Colonic mucosa (tissue), 4 donors: Measurements from ENCODE around the gene MTNR1A. TPM values are rescaled to one million over a fixed set of nuclear protein-coding genes. Genes with fewer than 3 reads are reported as not detected.

Source experiments
- DNase-seq: peaks from one replicate; pipeline ENCODE4 v3.0.0-alpha.2; 2020
- H3K27ac ChIP-seq: fragments of 200-600 bp; one replicate; pipeline ENCODE4 v1.8.0; 2021
- H3K27me3 ChIP-seq: fragments of 200-600 bp; one replicate; pipeline ENCODE4 v1.8.0; 2021
- H3K36me3 ChIP-seq: fragments of 200-600 bp; one replicate; pipeline ENCODE4 v1.8.0; 2021
- H3K4me1 ChIP-seq: fragments of 200-600 bp; one replicate; pipeline ENCODE4 v1.8.0; 2021; ENCODE audit warnings: mild to moderate bottlenecking
- H3K4me3 ChIP-seq: fragments of 200-600 bp; one replicate; pipeline ENCODE4 v1.8.0; 2021
- H3K9ac ChIP-seq, 2 donors: one replicate each; pipeline ENCODE4 v1.7.0; 2013; ENCODE audit warnings: control low read depth in 2 of 2, low read depth in 2 of 2, low read length in 2 of 2
- H3K9me3 ChIP-seq: fragments of 200-600 bp; one replicate; pipeline ENCODE4 v1.8.0; 2021
- intact Hi-C: fragments of 100-400 bp; cut with DNase I; formaldehyde crosslinking; loops from one replicate; pipeline ENCODE4 v1.14.1; 2022
- total RNA-seq, 2 donors: library from RNA; stranded (reverse); fragmentation: NEBNext Ultra II Directional in 1 of 2; extraction: Animal tissue kit (Norgen Biotek cat#: 25700) in 1 of 2; gene quantifications; one replicate each; pipeline ENCODE4 v1.2.1, GENCODE V29; 2021
- TF ChIP-seq, protein P1 (sequence below): fragments of 200-600 bp; IDR thresholded peaks from one replicate; pipeline ENCODE4 v1.8.0; 2022; ENCODE audit warnings: antibody characterized with exemption, mild to moderate bottlenecking
- donor health status: healthy.
- donor health status: DM: no; HTN: no; CAD: no.
- donor health status: DM: no; HTN: no; CAD: no.

The MTNR1A gene
- total RNA-seq, 2 donors from 2014 or later, result 1.3 to 3.9 TPM

GRCh38 chr4:186596850-186597390, 41.6 kb upstream of the MTNR1A start:
- Histone ChIP-seq H3K27me3 (no peaks in the 10 kb centered on the region), H3K4me1 (no peaks in the 10 kb centered on the region), H3K36me3 (peaks cover 14% of the 10 kb centered on the region), H3K9ac (no peak overlapping the region), H3K4me3 (no peak overlapping the region), H3K27ac (no peak overlapping the region), H3K9me3 (no peaks in the 10 kb centered on the region)
- no peak for DNase-seq
- TF ChIP-seq, protein P1, sequence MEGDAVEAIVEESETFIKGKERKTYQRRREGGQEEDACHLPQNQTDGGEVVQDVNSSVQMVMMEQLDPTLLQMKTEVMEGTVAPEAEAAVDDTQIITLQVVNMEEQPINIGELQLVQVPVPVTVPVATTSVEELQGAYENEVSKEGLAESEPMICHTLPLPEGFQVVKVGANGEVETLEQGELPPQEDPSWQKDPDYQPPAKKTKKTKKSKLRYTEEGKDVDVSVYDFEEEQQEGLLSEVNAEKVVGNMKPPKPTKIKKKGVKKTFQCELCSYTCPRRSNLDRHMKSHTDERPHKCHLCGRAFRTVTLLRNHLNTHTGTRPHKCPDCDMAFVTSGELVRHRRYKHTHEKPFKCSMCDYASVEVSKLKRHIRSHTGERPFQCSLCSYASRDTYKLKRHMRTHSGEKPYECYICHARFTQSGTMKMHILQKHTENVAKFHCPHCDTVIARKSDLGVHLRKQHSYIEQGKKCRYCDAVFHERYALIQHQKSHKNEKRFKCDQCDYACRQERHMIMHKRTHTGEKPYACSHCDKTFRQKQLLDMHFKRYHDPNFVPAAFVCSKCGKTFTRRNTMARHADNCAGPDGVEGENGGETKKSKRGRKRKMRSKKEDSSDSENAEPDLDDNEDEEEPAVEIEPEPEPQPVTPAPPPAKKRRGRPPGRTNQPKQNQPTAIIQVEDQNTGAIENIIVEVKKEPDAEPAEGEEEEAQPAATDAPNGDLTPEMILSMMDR, result no peak
- intact Hi-C loops, result no loop called here

GRCh38 chr4:186596346-186596745, 41.0 kb upstream of the MTNR1A start:
- TF ChIP-seq, protein P1, result no peak
- H3K36me3 ChIP-seq, result peaks cover 18% of the 10 kb centered on the region
- H3K27me3 ChIP-seq, result no peaks in the 10 kb centered on the region
- no peak overlapping the region for H3K27ac ChIP-seq
- intact Hi-C loops, result no loop called here
- no peak for DNase-seq
- H3K4me1 ChIP-seq, result no peaks in the 10 kb centered on the region
- no peaks in the 10 kb centered on the region for H3K9me3 ChIP-seq
- H3K4me3 ChIP-seq, result no peak overlapping the region
- no peak overlapping the region for H3K9ac ChIP-seq

DNA sequence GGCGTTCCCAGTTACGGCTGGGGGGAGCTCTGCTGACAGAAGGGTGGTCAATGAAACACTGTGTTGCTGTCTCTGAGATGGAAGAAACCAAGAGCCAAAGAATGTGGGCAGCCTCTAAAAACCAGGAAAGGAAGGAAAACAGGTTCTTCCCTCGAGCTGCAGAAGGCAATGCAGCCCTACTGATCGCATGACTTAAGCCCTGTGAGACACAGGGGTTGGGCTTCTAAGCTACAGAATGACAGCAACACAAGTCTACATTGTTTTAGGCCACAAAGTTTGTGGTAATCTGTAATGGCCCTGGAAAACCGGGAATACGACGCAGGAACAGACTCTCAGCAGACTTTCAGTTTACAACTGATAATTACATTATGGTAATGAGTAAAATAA, 38.2 kb upstream of the MTNR1A start:
- TF ChIP-seq, protein P1, result no peak
- no peaks in the 10 kb centered on the region for H3K4me1 ChIP-seq
- H3K4me3 ChIP-seq, result no peak overlapping the region
- intact Hi-C loops, result no loop called here
- no peak overlapping the region for H3K27ac ChIP-seq
- no peak overlapping the region for H3K9ac ChIP-seq
- no peak for DNase-seq
- no peaks in the 10 kb centered on the region for H3K27me3 ChIP-seq
- H3K9me3 ChIP-seq, result no peaks in the 10 kb centered on the region
- peaks cover 5% of the 10 kb centered on the region for H3K36me3 ChIP-seq

GRCh38 chr4:186592966-186593586, 37.7 kb upstream of the MTNR1A start:
- no peak for DNase-seq
- TF ChIP-seq, protein P1, result no peak
- Histone ChIP-seq H3K27me3 (no peaks in the 10 kb centered on the region), H3K9ac (no peak overlapping the region), H3K4me1 (no peaks in the 10 kb centered on the region), H3K36me3 (peaks cover 5% of the 10 kb centered on the region), H3K4me3 (no peak overlapping the region), H3K27ac (no peak overlapping the region), H3K9me3 (no peaks in the 10 kb centered on the region)
- intact Hi-C loops, result no loop called here

DNA sequence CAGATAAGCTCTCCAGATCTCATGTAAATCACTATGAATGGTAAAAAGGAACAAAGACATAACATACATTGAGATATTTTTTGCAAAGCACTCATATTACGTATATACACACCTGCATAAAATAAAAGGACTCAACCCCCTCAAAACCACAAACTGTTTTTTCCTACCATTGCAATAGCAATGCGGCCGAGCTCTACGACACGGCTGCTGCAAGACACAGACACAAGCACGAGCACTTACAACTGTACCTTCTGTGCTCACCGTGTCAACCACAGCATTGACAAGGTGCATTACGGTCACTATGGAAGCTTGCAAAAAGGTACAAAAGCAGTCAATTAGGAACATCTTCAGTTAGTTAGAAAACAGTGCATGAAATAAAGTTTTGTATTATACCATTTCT, 37.1 kb upstream of the MTNR1A start:
- Histone ChIP-seq H3K4me3 (no peak overlapping the region), H3K27me3 (no peaks in the 10 kb centered on the region), H3K27ac (no peak overlapping the region), H3K4me1 (no peaks in the 10 kb centered on the region), H3K9me3 (no peaks in the 10 kb centered on the region), H3K36me3 (peaks cover 5% of the 10 kb centered on the region), H3K9ac (no peak overlapping the region)
- DNase-seq, result no peak
- intact Hi-C loops, result no loop called here
- TF ChIP-seq, protein P1, result no peak
